KG1 (cell line): ENCODE data around the gene NLRP6.

Source experiments
- DNase-seq: peaks from one replicate; lab custom pipeline; 2025; lab: John Stamatoyannopoulos, UW

Gene NLRP6

DNA sequence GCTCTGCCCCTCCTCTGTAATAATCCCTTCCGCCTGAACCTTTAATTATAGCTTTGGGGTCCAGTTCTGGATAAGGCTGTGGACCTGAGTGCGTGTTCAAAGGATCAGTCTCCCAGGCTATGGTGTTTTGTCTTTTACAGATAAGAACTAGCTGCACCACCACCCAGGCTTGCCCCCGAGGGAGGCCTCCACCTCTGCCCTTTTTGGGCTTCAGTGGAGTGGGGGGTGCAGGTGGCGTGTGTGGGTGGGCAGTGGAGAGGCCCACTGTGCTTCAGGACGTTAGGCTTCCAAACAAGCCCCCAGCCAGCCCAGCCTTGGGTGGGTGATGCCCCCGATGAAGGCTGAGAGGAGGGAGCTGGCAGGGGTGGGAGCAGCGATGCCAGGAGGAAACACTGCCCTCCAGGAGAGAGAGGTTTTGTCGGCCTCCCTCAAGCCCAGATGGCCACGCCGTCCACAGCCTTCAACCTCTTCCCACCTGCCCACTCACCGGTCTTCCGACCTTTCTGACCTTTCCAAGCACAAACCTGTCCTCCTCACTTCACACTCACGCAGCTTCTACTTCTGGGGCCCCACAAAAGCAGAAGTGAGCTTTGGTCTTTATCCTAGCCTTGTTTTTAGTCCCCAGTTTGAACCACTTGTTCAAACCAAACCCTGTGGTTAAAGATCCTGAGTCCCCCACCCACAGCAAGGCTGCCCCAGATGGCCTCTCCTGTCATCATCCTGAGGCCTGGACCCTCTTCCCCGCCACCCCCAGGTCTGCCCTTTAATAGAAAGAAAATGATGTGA, 21.1 kb upstream of the NLRP6 start:
- no peak for DNase-seq

DNA sequence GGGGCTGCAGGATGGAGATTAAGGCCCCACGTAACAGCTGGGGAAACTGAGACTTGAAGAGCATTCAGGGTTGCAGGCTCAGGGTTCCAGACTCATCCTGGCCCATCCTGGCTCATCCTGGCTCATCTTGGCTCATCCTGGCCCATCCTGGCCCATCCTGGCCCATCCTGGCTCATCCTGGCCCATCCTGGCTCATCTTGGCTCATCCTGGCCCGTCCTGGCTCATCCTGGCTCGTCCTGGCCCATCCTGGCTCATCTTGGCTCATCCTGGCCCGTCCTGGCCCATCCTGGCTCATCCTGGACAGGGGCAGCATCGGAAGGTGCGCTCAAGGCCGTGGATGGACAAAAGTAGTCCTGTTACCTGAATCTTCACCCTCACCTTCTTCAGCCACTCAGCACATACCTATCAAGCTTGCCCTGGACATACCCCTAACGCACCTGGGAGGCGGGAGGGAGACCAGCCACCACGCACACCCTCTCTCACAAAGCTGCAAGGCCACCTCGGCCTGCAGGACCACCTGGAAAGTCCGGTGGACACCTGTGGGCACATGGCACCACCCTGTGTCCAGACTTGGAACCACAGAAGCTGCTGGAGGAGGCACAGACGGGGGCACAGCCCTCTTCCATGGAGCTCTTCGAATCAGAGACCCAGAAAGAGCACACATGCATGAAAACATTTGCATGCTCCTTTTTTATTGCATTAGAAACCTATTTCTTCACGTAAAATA, 20.3 kb upstream of the NLRP6 start:
- DNase-seq: no peak

DNA sequence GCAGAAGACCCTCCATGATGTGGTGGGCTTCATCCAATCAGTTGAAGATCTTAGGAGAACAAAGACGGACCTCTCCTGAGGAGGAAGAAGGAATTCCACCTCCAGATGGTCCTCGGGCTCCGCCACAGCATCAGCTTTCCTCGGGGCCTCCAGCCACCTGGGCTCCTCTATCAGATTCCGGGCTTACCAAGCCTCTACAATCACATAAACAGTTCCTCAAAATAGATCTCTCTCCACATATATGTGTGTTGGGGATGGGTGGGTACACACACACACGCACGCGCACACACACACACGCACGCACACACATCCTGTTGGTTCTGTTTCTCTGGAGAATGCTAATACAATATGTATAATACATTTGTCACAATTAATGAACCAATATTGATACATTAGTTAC, 18.8 kb upstream of the NLRP6 start:
- no peak for DNase-seq

DNA sequence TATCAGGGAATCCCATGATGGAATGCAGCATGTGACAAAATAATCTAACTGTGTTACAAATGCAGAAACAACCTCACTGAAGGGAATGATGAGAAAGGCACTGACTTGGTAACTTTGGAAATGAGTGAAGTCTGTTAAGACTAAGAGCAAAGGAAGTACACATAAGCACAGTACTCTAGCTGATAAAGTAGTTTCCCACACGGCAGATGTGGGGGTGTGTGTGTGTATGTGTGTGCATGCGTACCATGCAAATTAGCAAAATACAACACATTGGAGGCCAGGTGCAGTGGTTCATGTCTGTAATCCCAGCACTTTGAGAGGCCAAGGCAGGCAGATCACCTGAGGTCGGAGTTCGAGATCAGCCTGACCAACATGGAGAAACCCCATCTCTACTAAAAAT, 16.6 kb upstream of the NLRP6 start:
- no peak for DNase-seq

DNA sequence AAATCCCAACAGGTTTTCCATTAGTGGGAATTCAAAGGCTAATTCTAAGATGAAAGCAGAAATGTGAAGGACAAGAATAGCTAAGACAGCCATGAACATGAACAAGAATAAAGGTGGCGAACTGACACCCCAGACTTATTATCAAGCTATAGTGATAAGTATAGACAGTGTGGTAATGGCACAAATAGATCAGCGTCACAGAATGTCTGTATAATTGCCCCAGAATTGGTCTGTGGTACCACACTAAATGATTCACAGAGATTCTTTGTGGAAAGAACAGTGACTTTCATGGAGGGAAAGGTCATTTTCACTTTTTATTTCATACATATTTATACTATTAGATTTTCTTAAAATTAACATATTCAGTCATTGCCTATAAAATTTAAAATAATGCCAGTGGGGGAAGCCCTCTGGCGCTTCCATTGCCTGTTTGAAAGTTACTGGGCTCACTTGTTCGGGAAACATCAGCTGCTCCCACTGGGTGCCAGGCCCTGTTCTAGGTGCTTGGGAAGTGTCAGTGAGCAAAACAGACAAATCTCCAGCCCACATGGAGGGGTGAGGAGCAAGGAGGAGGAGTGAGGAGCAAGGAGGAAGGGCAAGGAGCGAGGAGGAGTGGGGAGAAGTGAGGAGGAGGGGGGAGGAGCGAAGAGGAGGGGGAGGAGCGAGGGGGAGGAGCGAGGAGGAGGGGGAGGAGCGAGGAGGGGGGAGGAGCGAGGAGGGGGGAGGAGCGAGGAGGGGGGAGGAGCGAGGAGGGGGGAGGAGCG, 11.3 kb upstream of the NLRP6 start:
- no peak for DNase-seq

DNA sequence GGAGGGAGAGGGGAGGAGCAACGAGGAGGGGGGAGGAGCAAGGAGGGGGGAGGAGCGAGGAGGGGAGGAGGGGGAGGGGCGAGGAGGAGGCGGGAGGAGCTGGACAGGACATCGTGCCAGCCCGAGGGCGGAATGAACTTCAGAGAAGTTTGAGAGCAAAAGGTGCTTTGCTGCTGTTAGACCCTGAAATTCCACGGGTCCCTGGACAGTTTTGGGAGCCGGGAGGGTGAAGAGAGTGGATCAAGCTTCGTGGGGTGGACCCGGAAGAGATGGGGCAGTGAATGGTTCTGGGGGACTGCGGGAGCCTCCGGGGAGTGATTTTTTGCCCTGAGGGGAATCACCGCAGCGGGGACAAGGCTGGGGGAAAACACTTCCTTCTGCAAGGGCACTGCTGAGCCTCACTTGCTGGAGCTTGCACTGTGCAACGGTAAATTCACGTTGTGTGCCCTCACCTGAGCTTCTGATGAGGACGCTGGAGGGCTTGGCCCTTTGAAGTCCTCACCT, 10.7 kb upstream of the NLRP6 start:
- no peak for DNase-seq

DNA sequence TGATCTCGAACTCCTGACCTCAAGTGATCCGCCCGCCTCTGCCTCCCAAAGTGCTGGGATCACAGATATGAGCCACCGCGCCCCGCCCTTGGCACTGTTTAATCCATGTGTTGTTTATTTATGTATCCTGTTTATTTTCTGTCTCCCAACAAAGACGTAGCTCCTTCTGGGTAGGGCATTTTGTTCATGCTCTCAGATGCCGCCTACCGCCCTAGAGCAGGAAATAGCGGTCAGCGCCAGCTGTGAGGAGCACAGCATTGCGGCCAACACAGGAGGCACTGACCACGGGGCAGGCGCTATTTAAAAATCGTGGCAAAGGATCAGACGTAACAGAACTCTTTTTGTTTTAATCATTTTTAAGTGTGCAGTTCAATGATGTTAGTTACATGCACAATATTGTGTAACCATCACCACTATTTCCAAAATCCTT, 9.5 kb upstream of the NLRP6 start:
- peak; percentile 74 for DNase-seq

DNA sequence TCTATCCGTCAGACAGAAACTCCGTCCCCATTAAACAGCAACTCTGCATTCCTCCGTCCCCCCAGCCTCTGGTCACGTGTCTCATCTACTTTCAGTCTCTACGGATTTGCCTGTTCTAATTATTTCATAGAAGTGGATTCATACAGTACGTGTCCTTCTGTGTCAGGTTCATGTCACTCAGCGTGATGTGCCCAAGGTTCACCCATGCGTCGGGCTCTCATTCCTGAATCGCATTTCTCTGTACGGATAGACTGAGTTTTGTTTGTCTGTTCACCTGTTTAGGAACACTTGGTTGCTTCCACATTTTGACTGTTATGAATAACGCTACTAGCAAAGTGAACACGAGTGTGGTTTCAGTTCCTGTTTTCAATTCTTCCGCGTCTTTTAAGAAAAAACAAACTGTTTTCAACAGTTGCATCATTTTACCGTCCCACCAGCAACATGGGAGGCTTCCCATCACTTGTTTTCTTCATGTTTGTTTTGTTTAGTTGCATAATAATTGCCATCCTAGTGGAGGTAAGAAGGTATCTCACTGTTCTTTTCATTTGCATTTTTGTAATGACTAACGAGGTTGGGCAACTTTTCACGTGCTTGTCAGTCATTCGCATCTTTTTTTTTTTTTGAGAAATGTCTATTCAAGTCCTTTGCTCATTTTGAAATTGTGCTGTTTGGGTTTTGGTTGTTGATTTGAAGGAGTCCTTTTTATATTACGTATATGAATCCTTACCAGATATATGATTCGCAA, 8.9 kb upstream of the NLRP6 start:
- peak; percentile 78 for DNase-seq

DNA sequence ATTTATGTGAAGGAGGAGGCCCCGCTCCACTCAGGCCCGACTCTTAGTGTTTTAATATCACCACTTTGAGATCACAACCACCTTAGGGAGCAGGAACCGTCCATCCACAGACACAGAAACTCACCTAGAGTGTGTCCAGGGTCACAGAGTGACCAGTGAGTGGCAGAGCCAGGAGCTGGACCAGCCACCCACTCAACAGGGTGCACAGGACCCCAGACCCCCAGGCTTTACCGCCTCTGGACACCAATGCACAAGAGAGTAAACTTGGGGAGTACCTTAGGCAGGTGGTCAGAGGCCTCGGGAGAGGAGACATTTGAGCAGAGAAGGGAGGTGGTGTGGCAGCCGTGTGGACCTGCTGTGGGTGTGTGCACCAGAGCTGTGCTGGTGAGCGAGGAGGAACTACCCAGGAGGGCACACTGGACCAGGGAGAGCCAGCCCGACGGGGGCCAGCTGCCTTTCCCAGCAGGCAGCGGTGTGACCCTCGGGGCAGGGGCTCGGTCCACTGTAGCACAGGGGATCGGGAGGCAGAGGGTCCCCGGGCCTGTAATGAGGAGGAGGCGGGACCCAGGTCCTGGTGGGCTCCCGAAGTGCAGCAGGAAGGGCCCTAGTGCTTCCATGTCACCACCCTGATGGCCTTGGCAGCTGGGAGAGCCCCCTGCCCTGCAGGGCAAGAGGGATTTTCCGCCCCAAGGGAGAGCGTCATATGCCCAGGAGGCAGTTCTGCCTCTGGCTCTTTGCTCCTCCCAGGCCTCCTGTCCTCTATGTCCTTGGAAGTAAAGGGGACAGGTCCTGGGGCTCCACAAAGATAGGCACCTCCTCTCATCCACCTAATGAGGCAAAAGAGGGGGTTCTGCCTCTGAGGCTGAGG, 7.5 kb upstream of the NLRP6 start:
- no peak for DNase-seq

DNA sequence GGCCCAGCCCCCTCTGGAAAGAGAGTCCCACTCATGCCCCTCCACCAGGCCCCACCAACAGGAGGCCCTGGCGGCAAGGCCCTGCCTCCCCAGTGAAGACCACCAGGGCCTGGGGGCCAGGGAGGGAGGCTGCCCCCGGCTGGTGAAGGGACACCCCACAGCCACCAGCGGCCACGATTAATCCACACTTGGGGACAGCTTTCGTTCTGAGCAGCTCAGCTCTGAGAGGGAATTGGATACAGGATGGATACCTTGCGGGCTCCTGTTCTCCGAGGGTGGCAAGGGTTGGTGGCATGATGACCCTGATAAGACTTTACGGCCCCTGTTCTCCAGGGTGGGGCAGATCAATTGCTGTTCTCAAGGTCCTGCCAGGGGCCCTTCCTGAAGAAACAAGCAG, 6.9 kb upstream of the NLRP6 start:
- no peak for DNase-seq

DNA sequence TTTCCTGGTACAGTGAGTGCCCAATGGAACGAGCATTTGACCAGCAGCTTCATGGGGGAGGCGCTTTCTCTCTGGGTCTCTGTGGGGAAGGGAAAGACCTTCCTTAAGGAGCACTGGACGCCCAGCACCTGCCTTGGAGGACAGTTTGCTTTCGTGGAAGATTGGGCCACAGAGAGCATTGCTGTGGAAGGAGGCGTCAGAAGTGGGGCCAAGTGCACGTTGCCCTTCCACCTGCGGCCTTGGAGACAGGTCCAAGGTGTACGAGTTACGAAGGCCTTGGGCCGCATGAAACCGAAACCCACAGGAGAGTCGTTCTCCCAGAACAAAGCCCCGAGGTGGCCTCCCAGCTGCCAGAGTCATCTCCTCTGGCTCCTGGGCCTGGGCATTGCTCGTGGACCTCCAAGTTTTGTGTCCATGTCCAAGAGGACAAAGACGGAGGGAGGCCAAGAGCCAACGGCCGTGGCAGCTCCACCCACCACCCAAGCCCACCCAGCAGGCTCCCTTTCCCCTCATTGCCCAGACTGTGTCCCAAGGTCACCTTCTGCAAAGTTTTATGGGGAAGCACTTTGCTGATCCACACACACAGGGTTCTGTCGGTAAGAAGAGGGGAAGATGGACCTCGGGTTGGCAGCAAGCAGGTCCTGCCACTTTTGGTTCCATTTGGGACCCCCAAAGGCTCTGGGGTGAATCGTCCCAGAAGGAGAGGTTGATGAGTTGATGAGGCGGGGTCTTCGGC, 5.8 kb upstream of the NLRP6 start:
- no peak for DNase-seq

DNA sequence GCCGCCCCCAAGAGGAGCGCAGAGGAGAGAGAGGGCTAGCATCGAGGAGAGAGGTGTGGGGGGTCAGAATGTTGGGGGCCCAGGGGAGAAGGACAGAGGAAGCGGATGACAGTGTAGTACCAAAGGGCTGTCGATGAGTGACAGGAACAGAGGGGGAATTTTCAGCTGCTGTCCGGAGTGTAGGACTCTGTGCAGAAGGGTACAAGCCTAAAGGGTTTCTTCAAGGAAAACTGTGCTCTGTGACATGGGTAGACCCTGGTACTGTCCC, 5.3 kb upstream of the NLRP6 start:
- DNase-seq: no peak

DNA sequence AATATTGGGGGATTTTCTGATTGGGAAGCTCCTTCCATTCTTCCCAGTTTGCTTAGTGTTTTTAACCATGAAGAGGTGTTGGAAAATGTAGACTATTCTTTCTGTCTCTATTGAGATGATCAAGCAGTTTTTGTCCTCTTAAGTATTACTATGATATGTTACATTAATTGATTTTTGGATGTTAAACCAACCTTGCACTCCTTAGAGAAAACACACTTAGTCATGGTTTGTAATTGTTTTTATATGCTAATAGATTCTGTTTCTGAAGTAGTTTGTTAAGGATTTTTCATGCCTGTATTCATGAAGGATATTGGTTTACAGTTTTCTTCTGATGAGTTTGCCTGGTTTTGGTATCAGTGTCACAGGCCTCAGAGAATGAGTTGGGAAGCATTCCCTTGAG, 2.0 kb upstream of the NLRP6 start:
- no peak for DNase-seq

DNA sequence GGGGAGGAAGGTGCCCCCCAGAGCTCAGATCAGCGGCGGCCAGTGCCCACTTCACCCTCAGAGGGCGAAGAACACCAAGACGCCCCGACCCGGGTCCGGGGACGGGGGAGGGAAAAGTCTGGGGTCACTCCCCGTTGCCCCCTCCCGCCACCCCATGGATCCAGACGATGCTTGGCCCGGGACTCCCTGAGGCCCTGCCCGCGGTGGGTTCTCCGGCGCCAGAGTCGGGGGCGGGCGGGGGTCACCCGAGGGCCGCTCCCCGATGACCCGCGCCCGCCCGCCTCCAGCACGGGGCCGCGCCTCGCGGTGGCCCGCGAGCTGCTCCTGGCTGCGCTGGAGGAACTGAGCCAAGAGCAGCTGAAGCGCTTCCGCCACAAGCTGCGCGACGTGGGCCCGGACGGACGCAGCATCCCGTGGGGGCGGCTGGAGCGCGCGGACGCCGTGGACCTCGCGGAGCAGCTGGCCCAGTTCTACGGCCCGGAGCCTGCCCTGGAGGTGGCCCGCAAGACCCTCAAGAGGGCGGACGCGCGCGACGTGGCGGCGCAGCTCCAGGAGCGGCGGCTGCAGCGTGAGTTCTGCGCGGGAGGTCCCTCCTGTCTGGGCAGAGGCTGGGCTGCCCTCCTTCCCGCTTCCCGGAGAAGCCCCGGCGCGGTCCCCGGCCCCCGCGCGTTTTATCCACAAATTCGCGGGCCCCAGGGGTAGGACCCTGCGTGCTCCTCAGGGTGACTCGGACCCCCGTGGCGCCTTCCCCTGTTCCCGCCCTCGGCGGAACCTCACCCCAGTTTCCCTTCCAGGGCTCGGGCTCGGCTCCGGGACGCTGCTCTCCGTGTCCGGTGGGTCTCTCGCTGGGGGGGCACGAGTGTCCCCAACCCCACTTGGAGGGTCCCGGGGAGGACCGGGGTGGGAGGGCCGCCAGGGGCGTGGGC, 1.1 kb downstream of the NLRP6 start:
- DNase-seq: no peak

DNA sequence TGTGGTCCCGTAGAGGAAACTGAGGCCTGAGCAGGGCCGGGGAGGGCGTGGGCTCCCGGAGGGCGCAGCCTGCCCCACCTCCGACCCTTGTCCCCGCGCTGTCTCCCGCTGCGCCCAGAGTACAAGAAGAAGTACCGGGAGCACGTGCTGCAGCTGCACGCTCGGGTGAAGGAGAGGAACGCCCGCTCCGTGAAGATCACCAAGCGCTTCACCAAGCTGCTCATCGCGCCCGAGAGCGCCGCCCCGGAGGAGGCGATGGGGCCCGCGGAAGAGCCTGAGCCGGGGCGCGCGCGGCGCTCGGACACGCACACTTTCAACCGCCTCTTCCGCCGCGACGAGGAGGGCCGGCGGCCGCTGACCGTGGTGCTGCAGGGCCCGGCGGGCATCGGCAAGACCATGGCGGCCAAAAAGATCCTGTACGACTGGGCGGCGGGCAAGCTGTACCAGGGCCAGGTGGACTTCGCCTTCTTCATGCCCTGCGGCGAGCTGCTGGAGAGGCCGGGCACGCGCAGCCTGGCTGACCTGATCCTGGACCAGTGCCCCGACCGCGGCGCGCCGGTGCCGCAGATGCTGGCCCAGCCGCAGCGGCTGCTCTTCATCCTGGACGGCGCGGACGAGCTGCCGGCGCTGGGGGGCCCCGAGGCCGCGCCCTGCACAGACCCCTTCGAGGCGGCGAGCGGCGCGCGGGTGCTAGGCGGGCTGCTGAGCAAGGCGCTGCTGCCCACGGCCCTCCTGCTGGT, 1.9 kb downstream of the NLRP6 start:
- DNase-seq: no peak

DNA sequence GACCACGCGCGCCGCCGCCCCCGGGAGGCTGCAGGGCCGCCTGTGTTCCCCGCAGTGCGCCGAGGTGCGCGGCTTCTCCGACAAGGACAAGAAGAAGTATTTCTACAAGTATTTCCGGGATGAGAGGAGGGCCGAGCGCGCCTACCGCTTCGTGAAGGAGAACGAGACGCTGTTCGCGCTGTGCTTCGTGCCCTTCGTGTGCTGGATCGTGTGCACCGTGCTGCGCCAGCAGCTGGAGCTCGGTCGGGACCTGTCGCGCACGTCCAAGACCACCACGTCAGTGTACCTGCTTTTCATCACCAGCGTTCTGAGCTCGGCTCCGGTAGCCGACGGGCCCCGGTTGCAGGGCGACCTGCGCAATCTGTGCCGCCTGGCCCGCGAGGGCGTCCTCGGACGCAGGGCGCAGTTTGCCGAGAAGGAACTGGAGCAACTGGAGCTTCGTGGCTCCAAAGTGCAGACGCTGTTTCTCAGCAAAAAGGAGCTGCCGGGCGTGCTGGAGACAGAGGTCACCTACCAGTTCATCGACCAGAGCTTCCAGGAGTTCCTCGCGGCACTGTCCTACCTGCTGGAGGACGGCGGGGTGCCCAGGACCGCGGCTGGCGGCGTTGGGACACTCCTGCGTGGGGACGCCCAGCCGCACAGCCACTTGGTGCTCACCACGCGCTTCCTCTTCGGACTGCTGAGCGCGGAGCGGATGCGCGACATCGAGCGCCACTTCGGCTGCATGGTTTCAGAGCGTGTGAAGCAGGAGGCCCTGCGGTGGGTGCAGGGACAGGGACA, 2.7 kb downstream of the NLRP6 start:
- DNase-seq: no peak

DNA sequence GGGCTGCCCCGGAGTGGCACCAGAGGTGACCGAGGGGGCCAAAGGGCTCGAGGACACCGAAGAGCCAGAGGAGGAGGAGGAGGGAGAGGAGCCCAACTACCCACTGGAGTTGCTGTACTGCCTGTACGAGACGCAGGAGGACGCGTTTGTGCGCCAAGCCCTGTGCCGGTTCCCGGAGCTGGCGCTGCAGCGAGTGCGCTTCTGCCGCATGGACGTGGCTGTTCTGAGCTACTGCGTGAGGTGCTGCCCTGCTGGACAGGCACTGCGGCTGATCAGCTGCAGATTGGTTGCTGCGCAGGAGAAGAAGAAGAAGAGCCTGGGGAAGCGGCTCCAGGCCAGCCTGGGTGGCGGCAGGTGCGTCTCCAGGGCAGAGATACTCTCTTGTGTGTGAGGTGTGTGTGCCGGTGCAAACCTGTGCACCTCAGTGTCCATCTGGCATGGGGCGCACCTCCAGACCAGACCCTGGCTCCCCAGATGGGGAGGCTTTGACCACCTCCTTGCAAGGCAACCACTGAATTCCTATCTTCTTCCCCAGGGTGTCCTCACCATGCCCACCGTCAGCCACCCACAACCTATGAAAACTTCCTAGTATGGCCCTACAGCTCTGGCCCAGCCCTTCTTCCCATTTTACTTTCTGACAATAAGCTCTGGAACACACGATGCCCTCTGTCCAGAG, 3.4 kb downstream of the NLRP6 start:
- DNase-seq: no peak
